GM20431 (cell line): ENCODE results near the gene AMZ1.
"Not testable (repeated sequence)": the region's sequence is repeated elsewhere in the genome, so short reads cannot be mapped to it uniquely, and the experiment has no call there.

Experiments
- in situ Hi-C: fragments of 300-500 bp; cut with MseI, MboI; formaldehyde crosslinking; loops from one replicate; pipeline ENCODE4 v1.15.0; 2020; ENCODE audit warnings: low sequenced_read_pairs; ENCODE audit not compliant: unreplicated experiment

The AMZ1 gene

DNA sequence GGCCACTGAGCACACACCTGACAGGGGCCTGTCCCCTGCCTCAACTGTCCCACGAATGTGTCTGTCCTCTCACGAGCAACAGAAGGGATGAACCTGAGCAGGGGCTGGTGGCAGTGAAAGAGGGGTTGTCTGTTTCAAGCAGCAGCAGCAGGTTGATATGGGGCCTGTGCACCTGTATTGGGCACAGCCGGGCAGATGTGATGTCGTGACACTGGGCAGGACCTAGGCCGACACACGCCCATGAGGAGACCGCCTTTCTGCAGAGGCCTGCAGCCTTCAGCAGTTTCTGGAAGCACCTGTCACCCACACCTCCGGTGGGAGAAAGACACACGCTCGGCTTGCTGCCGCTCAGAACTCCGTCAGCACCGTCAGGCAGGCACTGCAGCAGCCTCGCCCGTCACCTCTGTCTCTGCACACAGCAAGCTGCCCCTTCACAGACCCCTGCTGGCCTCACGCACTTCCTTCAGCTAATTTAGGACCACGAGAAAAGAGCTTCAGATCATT lies 48.5 kb downstream of the AMZ1 start:
- in situ Hi-C loops, result no loop called here

- in situ Hi-C loops, result not testable (repeated sequence)
These were observed 49.2 kb downstream of the AMZ1 start for GRCh38 chr7:2737005-2737743.

DNA sequence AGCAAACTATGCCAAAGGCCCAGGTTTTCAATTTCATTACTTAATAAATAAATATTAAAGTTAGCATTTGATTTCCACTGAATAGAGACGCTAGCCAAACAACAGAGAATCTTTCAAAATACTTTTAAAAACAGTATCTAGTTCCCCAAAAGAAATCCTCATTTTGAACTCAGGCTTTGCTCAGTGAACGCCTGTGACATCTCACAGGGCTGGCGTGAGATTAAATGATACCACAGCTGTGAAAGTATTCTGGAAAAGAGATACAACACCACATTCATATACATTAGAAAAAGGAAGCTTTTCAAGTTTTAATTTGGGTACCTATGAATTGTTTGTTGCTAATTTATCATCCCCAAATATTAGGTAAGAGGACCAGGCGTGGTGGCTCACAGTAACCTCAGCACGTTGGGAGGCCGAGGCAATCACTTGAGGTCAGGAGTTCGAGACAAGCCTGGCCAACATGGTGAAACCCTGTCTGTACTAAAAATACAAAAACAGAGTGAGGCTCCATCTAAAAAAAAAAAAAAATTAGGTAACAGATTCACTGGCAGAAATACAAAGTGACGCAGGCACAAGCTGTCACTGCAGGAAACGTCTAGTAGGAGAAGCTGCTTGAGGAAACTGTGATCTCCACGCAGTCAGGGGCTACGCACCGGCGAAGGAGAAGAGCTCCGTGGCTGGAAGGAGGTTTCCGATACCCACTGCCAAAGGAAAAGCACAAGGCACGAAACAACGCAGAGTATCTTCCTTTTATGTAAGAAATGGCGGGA lies 50.0 kb downstream of the AMZ1 start:
- in situ Hi-C loops, result no loop called here

- in situ Hi-C loops, result no loop called here
These were observed 51.0 kb downstream of the AMZ1 start for GRCh38 chr7:2738766-2739549.

DNA sequence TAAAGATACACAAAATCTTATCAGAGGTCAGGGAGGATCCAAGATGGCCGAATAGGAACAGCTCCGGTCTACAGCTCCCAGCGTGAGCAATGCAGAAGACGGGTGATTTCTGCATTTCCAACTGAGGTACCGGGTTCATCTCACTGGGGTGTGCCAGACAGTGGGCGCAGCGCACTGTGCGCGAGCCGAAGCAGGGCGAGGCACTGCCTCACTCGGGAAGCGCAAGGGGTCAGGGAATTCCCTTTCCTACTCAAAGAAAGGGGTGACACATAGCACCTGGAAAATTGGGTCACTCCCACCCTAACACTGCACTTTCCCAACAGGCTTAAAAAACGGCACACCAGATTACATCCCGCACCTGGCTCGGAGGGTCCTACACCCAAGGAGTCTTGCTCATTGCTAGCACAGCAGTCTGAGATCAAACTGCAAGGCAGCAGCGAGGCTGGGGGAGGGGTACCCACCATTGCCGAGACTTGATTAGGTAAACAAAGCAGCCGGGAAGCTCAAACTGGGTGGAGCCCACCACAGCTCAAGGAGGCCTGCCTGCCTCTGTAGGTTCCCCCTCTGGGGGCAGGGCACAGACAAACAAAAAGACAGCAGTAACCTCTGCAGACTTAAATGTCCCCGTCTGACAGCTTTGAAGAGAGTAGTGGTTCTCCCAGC lies 55.7 kb downstream of the AMZ1 start:
- in situ Hi-C loops, result not testable (repeated sequence)

GRCh38 chr7:2748684-2749083 lies 60.7 kb downstream of the AMZ1 start:
- in situ Hi-C loops, result not testable (repeated sequence)

DNA sequence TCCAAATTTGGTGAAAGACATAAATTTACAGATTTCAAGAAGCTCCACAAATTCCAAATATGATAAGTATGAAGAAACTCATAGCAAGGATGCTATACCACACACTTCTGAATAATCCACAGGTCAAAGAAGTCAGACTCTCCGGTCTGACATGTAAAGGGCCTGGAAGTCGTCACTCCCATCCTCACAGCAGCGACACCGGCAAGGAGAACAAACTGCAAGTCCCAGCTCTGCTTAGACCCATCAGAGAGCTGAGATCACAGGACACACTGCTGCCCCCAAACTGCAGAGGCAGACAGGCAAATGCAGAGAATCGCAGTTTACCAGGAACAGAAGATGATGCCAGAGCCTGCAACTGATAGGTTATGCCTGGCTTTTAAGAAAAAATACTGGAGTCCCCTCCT lies 62.0 kb downstream of the AMZ1 start:
- in situ Hi-C loops, result no loop called here

DNA sequence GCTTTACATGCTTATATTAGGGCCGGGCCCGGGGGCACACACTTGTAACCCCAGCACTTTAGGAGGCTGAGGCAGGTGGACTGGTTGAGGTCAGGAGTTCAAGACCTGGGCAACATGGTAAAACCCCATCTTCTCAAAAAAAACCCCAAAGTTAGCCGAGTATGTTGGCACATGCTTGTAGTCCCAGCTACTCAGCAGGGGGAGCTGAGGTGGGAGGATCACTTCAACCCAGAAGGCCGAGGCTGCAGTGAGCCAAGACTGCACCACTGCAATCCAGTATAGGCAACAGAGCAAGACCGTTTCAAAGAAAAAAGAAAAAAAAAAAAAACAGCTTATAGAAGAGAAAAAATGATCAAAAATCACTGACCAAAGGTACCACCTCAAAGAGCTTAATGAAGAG lies 63.1 kb downstream of the AMZ1 start:
- in situ Hi-C loops, result no loop called here

DNA sequence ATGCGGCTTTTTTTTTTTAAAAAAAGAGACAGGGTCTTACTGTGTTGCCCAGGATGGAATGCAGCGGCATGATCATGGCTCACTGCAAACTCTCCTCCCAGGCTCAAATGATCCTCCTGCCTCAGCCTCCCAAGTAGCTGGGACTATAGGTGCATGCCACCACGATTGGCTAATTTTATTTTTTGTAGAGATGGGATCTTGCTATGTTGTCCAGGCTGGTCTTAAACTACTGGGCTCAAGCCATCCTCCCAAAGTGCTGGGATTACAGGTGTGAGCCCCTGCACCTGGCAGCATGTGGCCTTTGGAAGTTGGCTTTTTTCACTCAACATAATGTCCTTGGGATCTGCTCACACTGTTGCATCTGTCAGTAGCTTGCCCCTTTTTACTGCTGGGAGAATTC lies 65.1 kb downstream of the AMZ1 start:
- in situ Hi-C loops, result no loop called here

GRCh38 chr7:2754086-2754485 lies 66.1 kb downstream of the AMZ1 start:
- in situ Hi-C loops, result no loop called here

DNA sequence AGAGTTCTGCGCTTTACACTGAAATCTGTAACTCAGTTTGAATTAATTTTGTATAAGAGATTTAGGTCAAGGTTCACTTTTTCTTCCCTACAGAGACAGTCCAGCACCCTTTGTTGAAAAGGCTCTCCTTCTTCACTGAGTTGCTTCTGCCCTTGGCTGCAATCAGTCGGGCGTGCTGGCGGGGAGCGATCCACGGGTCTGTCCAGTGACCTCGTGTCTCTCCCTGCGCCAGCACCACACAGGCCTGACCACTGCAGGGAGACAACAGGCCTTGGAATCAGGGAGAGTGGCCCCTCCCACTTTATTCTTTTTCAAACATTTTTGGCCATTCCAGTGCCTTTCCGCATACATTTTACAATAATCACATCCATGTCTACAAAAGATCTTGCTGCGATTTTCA lies 66.9 kb downstream of the AMZ1 start:
- in situ Hi-C loops, result no loop called here

GRCh38 chr7:2755531-2755930 lies 67.5 kb downstream of the AMZ1 start:
- in situ Hi-C loops, result no loop called here

DNA sequence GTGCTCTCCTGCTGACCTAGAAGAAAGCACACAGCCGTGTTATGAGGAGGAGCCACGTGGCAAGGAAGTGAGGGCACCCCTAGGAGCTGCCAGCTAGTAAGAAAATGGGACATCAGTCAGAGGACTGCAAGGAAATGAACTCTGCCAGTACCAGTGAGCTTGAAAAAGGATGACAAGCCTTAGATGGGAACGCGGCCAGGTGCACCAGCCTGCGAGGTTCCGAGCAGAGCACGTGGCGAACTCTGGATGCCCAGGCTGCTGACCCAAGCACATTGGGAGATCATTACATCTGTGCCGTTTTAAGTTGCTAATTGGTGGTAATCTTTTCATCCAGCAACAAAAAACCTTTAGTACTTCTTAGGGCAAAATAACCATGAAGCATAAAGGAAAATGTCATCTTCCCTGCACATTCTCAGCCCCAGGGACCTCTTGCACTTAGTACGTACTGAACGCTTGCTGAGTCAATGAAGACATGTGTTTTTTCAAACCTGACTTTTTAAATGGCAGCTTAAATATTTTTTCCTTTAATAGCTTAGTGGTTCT lies 69.4 kb downstream of the AMZ1 start:
- in situ Hi-C loops, result no loop called here

DNA sequence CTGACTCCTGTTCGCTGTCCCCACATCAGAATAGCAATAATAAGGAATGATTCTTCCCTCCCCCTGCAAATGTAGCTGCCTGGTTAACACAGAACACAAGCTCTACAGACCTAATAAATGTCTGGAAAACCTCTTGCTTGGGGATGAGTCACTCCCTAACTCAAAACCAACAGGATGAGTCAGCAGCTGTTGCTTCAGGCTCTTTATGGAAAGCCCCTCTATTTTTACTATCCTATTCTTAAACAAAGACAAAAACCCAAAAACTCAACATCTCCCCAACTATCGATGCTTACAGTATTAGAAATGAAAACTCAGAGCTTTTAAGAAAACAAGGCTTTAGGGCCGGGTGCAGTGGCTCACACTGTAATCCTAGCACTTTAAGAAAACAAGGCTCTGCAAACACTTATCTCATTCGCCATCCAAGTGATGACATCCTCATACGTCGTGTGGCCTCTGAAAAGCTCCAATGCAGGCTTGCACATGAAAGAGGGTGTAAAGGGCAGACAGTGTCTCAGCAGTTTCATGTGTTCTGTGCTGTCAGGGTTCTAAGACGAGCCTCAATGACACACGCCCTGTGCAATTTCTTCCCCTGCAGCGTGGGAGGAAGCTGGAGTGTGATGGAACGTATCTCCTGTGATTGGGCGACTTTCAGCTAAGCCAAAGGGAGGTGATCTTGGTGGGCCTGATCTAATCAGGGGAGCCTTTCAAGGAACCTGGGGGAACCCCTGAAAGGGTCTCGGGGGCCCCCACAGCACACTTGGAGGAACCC lies 70.1 kb downstream of the AMZ1 start:
- in situ Hi-C loops, result no loop called here

DNA sequence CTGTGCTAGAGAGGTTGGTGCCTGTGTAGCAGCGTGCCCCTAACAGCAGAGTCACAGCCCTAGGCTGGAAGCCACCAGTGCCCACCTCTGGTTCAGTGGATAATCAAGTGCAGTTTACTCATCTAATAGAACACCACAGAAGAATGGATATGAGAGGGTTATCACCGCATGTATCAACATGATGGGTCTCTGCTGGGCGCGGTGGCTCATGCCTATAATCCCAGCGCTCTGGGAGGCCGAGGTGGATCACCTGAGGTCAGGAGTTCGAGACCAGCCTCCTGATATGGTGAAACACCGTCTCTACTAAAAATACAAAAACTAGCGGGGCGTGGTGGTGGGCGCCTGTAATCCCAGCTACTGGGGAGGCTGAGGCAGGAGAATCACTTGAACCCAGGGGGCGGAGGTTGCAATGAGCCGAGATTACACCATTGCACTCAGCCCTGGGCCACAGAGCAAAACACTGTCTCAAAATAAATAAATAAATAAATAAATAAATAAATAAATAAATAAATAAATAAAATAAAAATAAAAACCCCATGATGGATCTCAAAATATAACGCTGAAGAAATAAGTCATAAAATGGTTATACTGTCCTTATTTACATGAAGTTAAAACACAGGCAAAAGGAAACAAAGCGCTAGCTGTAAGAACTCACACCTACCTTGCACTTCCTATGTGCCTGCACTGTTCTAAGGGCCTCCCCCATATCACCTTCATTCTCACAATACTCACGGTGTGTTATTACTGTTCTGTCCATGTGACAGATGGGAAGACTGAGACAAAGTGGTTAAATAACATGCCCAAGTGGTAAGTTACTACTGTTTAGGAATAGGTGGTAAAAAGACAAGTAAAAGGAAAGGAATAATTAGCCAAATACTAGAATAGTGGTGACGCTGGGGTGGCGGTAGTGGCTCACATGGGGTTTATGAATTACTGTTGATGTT lies 70.9 kb downstream of the AMZ1 start:
- in situ Hi-C loops, result no loop called here

DNA sequence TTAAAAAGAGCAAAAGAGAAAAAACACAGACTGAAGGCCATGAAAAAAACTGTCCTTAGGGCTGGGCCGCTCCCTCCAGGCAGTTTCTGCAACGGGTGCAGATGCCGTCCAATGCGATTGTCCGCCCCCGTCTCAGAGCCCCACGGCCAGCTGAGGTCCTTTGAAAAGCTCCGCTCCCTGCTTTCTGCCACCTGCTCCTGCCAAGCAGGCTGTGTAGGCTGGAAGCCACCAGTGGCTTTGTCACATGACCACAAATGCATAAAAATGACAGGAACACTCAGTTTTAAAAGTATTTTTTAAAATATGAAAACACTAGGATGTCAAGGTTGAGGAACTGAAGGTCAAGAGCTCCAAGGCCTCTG lies 71.7 kb downstream of the AMZ1 start:
- in situ Hi-C loops, result no loop called here

DNA sequence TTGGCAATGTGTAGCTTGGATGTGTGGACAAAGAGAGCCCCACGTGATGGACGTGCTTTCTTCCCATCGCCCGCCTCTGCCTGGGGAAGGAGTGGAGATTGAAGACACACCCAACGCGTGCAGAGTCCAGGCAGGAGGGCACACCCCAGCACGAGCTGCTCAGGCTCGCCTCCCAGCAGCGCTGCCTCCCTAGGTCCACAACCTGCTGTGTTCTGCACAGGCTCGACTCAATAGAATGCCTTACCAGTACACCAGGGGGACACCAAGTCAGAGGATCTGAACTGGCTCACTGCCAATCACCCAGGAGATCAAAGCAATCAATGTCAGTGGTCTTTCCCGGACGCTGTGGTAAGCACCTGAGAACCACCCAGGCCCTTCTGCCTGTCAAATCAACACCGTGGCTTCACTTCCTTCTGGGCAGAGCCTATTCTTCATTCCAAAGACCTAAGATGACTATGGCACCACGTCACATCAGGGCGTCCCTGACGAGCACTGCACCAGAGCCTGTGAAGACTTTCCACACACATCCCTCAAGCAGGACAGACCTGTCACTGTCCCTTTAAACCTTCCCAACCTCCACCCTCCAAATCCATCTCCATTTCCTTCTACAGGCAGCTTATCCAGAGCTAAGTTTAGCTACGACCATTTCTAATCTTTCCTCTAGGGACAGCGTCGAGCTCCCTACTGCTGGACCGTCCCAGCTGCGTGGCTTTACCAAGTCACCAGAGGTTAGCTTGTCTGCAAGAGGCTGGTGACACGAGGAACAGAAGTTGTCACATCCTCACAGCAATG lies 72.3 kb downstream of the AMZ1 start:
- in situ Hi-C loops, result no loop called here
